Kidney (tissue), 14 donors: ENCODE results near the gene SDK1. TPM values are rescaled to one million over a fixed set of nuclear protein-coding genes. Genes with fewer than 3 reads are reported as not detected.

Source experiments
- DNase-seq, 5 donors: peaks; one replicate each; pipeline ENCODE4 v3.0.0-alpha.2; 2013 to 2020
- FAIRE-seq: peaks from 2 replicates; lab custom pipeline; 2012; peaks lifted over from hg19 to GRCh38; lab: Jason Lieb, UNC
- H3K27ac ChIP-seq, 2 donors: one replicate each; pipeline ENCODE4 v1.7.0; 2013; ENCODE audit warnings: low read depth in 2 of 2, low read length in 2 of 2, inconsistent platforms in 1 of 2
- H3K27me3 ChIP-seq: one replicate; pipeline ENCODE4 v1.7.1; 2013; ENCODE audit warnings: low read length, inconsistent platforms; ENCODE audit not compliant: control insufficient read depth, insufficient read depth
- H3K36me3 ChIP-seq, 3 donors: one replicate each; pipeline versions ENCODE4 v1.7.0 to v1.7.1; 2013; ENCODE audit warnings: low read length in 3 of 3, control low read depth in 1 of 3, inconsistent platforms in 1 of 3; ENCODE audit not compliant: insufficient read depth in 3 of 3, control insufficient read depth in 2 of 3
- H3K4me1 ChIP-seq, 3 donors: one replicate each; pipeline versions ENCODE4 v1.7.0 to v1.7.1; 2013; ENCODE audit warnings: low read length in 3 of 3, inconsistent platforms in 1 of 3, low read depth in 1 of 3; ENCODE audit not compliant: control insufficient read depth in 2 of 3, insufficient read depth in 2 of 3
- H3K4me3 ChIP-seq, 3 donors: one replicate each; pipeline versions ENCODE4 v1.7.0 to v1.8.1; 2013; ENCODE audit warnings: low read length in 3 of 3, control low read depth in 1 of 3, inconsistent platforms in 1 of 3
- H3K9ac ChIP-seq, 3 donors: one replicate each; pipeline versions ENCODE4 v1.7.0 to v1.7.1; 2013; ENCODE audit warnings: low read length in 3 of 3, control low read depth in 1 of 3, inconsistent platforms in 1 of 3
- H3K9me3 ChIP-seq, 3 donors: one replicate each; pipeline versions ENCODE4 v1.7.0 to v1.7.1; 2013; ENCODE audit warnings: low read length in 3 of 3, control low read depth in 1 of 3, inconsistent platforms in 1 of 3; ENCODE audit not compliant: control insufficient read depth in 2 of 3, insufficient read depth in 1 of 3
- CTCF ChIP-seq: IDR thresholded peaks from 3 replicates; pipeline ENCODE4 v1.5.1; 2012; ENCODE audit warnings: mild to moderate bottlenecking, moderate library complexity, borderline replicate concordance; ENCODE audit not compliant: insufficient read depth; ENCODE audit errors: extremely low read depth
- intact Hi-C: fragments of 100-400 bp; cut with DNase I; formaldehyde crosslinking; loops from one replicate; pipeline ENCODE4 v1.11.1; 2022
- polyA plus RNA-seq: library from polyadenylated mRNA; stranded (reverse); fragments of 350-450 nt; fragmentation: Illumina TruSeq; extraction: RNeasy Lipid Tissue Mini Kit (QIAGEN cat#74804); gene quantifications from one replicate; pipeline ENCODE4 v1.2.3, GENCODE V29; 2014; ENCODE audit warnings: low read depth, low replicate concordance; ENCODE audit not compliant: insufficient read depth
- total RNA-seq: library from RNA; stranded (reverse); fragmentation: NEBNext Ultra II Directional; extraction: Animal tissue kit (Norgen Biotek cat#: 25700); gene quantifications from one replicate; pipeline ENCODE4 v1.2.1, GENCODE V29; 2021
- donor health status: control.
- donor health status: control.
- donor health status: control.
- donor health status: control.
- donor health status: control.
- donor health status: DM: yes; HTN: yes; CAD: no.
- donor health status: Normal renal cell carcinoma (clear cell type).

SDK1 gene
- total and polyA plus RNA-seq, 2 donors from 2014 or later = 2.0 to 38.3 TPM

- DNase-seq (no peak), FAIRE-seq (no peak)
- Histone ChIP-seq H3K27me3 (no peaks in the 10 kb centered on the region), H3K36me3 (no peaks in the 10 kb centered on the region), H3K27ac (no peak overlapping the region), H3K4me3 (no peak overlapping the region), H3K9ac (no peak overlapping the region), H3K4me1 (no peaks in the 10 kb centered on the region), H3K9me3 (no peaks in the 10 kb centered on the region)
- no peak for TF ChIP-seq CTCF
- intact Hi-C loops = no loop called here
These were observed 79.0 kb downstream of the SDK1 start for GRCh38 chr7:3380034-3380433.

GRCh38 chr7:3380886-3381685 lies 80.0 kb downstream of the SDK1 start:
- Histone ChIP-seq H3K4me1 (no peaks in the 10 kb centered on the region), H3K4me3 (peak overlapping the region in 2 of 3 donors; percentile 6 to 20), H3K27ac (no peak overlapping the region), H3K27me3 (no peaks in the 10 kb centered on the region), H3K36me3 (no peaks in the 10 kb centered on the region), H3K9ac (no peak overlapping the region), H3K9me3 (no peaks in the 10 kb centered on the region)
- no peak for TF ChIP-seq CTCF
- no peak for FAIRE-seq
- peak in 1 of 5 donors; percentile 29 for DNase-seq
- intact Hi-C loops = no loop called here

GRCh38 chr7:3386423-3387190 lies 85.6 kb downstream of the SDK1 start:
- no peak overlapping the region for H3K4me3 ChIP-seq
- no peak overlapping the region for H3K9ac ChIP-seq
- no peaks in the 10 kb centered on the region for H3K4me1 ChIP-seq
- no peak overlapping the region for H3K27ac ChIP-seq
- FAIRE-seq (no peak), DNase-seq (no peak)
- H3K9me3 ChIP-seq = no peaks in the 10 kb centered on the region
- no peaks in the 10 kb centered on the region for H3K27me3 ChIP-seq
- TF ChIP-seq CTCF = no peak
- intact Hi-C loops = no loop called here
- H3K36me3 ChIP-seq = no peaks in the 10 kb centered on the region
